Colonic mucosa (tissue), 4 donors: Measurements from ENCODE around the gene RGS19. TPM values are rescaled to one million over a fixed set of nuclear protein-coding genes. Genes with fewer than 3 reads are reported as not detected.

Experiments used
- DNase-seq: peaks from one replicate; pipeline ENCODE4 v3.0.0-alpha.2; 2020
- H3K27ac ChIP-seq: fragments of 200-600 bp; one replicate; pipeline ENCODE4 v1.8.0; 2021
- H3K27me3 ChIP-seq: fragments of 200-600 bp; one replicate; pipeline ENCODE4 v1.8.0; 2021
- H3K36me3 ChIP-seq: fragments of 200-600 bp; one replicate; pipeline ENCODE4 v1.8.0; 2021
- H3K4me1 ChIP-seq: fragments of 200-600 bp; one replicate; pipeline ENCODE4 v1.8.0; 2021; ENCODE audit warnings: mild to moderate bottlenecking
- H3K4me3 ChIP-seq: fragments of 200-600 bp; one replicate; pipeline ENCODE4 v1.8.0; 2021
- H3K9ac ChIP-seq, 2 donors: one replicate each; pipeline ENCODE4 v1.7.0; 2013; ENCODE audit warnings: control low read depth in 2 of 2, low read depth in 2 of 2, low read length in 2 of 2
- H3K9me3 ChIP-seq: fragments of 200-600 bp; one replicate; pipeline ENCODE4 v1.8.0; 2021
- CTCF ChIP-seq: fragments of 200-600 bp; IDR thresholded peaks from one replicate; pipeline ENCODE4 v1.8.0; 2022; ENCODE audit warnings: antibody characterized with exemption, mild to moderate bottlenecking
- intact Hi-C: fragments of 100-400 bp; cut with DNase I; formaldehyde crosslinking; loops from one replicate; pipeline ENCODE4 v1.14.1; 2022
- total RNA-seq, 2 donors: library from RNA; stranded (reverse); fragmentation: NEBNext Ultra II Directional in 1 of 2; extraction: Animal tissue kit (Norgen Biotek cat#: 25700) in 1 of 2; gene quantifications; one replicate each; pipeline ENCODE4 v1.2.1, GENCODE V29; 2021
- donor health status: healthy.
- donor health status: DM: no; HTN: no; CAD: no.
- donor health status: DM: no; HTN: no; CAD: no.

RGS19 gene
- total RNA-seq, 2 donors from 2014 or later = 3.4 to 4.5 TPM

GRCh38 chr20:64067005-64067632 lies 12.2 kb downstream of the RGS19 start:
- H3K27ac ChIP-seq = no peak overlapping the region
- no peak for TF ChIP-seq CTCF
- intact Hi-C loops = no loop called here
- H3K36me3 ChIP-seq = no peaks in the 10 kb centered on the region
- DNase-seq = no peak
- H3K9me3 ChIP-seq = no peaks in the 10 kb centered on the region
- H3K27me3 ChIP-seq = no peaks in the 10 kb centered on the region
- no peak overlapping the region for H3K4me3 ChIP-seq
- no peak overlapping the region for H3K9ac ChIP-seq
- H3K4me1 ChIP-seq = peaks cover 5% of the 10 kb centered on the region

GRCh38 chr20:64065974-64066343 lies 13.4 kb downstream of the RGS19 start:
- no peaks in the 10 kb centered on the region for H3K9me3 ChIP-seq

GRCh38 chr20:64065062-64065973 lies 14.0 kb downstream of the RGS19 start:
- H3K4me1 ChIP-seq = peaks cover 5% of the 10 kb centered on the region
- H3K9ac ChIP-seq = no peak overlapping the region
- H3K27me3 ChIP-seq = no peaks in the 10 kb centered on the region
- no peak overlapping the region for H3K27ac ChIP-seq
- no peaks in the 10 kb centered on the region for H3K9me3 ChIP-seq
- no peak overlapping the region for H3K4me3 ChIP-seq
- DNase-seq = no peak
- TF ChIP-seq CTCF = no peak
- no peaks in the 10 kb centered on the region for H3K36me3 ChIP-seq
- intact Hi-C loops = no loop called here

More at GRCh38 chr20:64065974-64066343, 13.4 kb downstream of the RGS19 start:
- TF ChIP-seq CTCF = no peak
- Histone ChIP-seq H3K4me1 (peaks cover 5% of the 10 kb centered on the region), H3K9ac (no peak overlapping the region), H3K27ac (no peak overlapping the region), H3K4me3 (no peak overlapping the region), H3K36me3 (no peaks in the 10 kb centered on the region), H3K27me3 (no peaks in the 10 kb centered on the region)
- intact Hi-C loops = no loop called here
- DNase-seq = no peak

- intact Hi-C loops = loop anchor here (5.0 kb wide), 1 partner anchor 82 kb away; the partner anchor contains the start of gene PRPF6
- Histone ChIP-seq H3K4me3 (no peak overlapping the region), H3K27ac (no peak overlapping the region), H3K27me3 (no peaks in the 10 kb centered on the region), H3K36me3 (no peaks in the 10 kb centered on the region), H3K9me3 (no peaks in the 10 kb centered on the region), H3K9ac (peak overlapping the region in 1 of 2 donors; percentile 40), H3K4me1 (peaks cover 5% of the 10 kb centered on the region)
- DNase-seq = no peak
- TF ChIP-seq CTCF = no peak
Observed at GRCh38 chr20:64064145-64064698, 15.1 kb downstream of the RGS19 start.

- Histone ChIP-seq H3K27ac (peak overlapping the region; percentile 40), H3K4me1 (peaks cover 5% of the 10 kb centered on the region), H3K36me3 (no peaks in the 10 kb centered on the region), H3K27me3 (no peaks in the 10 kb centered on the region), H3K9me3 (no peaks in the 10 kb centered on the region), H3K4me3 (peak overlapping the region; percentile 76), H3K9ac (peak overlapping the region; percentile 40 to 72)
- peak; percentile 44 for DNase-seq
- intact Hi-C loops = loop anchor here (5.0 kb wide), 1 partner anchor 81 kb away; the partner anchor contains the start of gene PRPF6
- no peak for TF ChIP-seq CTCF
Observed at GRCh38 chr20:64063389-64064144, 15.8 kb downstream of the RGS19 start.
